HEK293T (cell line): ENCODE data around the gene ACBD3.

Experiments
- CTCF ChIA-PET: fragments of 350-600 bp; formaldehyde crosslinking; extraction: SDS; loops from one replicate; lab custom pipeline; 2021; ENCODE audit warnings: antibody characterized with exemption, inconsistent platforms; lab: Yijun Ruan, JAX
- POLR2A ChIA-PET: fragments of 350-600 bp; formaldehyde crosslinking; extraction: SDS; loops from one replicate; lab custom pipeline; 2020; ENCODE audit warnings: antibody characterized with exemption, inconsistent platforms; lab: Yijun Ruan, JAX
- DNase-seq: peaks from one replicate; pipeline ENCODE4 v3.0.0; 2012; ENCODE audit warnings: mixed read lengths; ENCODE audit errors: extremely low spot score
- ARNT ChIP-seq: fragments of 450-650 bp; IDR thresholded peaks from 2 replicates; pipeline ENCODE4 v1.6.1; 2017; ENCODE audit warnings: mild to moderate bottlenecking
- BHLHE40 ChIP-seq: fragments of 450-650 bp; IDR thresholded peaks from 2 replicates; pipeline ENCODE4 v1.6.1; 2016; ENCODE audit warnings: mild to moderate bottlenecking, moderate library complexity, borderline replicate concordance
- CTBP1 ChIP-seq: fragments of 450-650 bp; IDR thresholded peaks from 2 replicates; pipeline ENCODE4 v1.6.1; 2016; ENCODE audit warnings: borderline replicate concordance
- ELF4 ChIP-seq: fragments of 450-650 bp; IDR thresholded peaks from 2 replicates; pipeline ENCODE4 v1.6.1; 2017; ENCODE audit warnings: antibody characterized with exemption
- FOXA1 ChIP-seq: fragments of 450-650 bp; IDR thresholded peaks from 2 replicates; pipeline ENCODE4 v1.6.1; 2016; ENCODE audit warnings: mild to moderate bottlenecking
- FOXK2 ChIP-seq: fragments of 450-650 bp; IDR thresholded peaks from 2 replicates; pipeline ENCODE4 v1.6.1; 2016; ENCODE audit warnings: mild to moderate bottlenecking
- FOXM1 ChIP-seq: fragments of 450-650 bp; IDR thresholded peaks from 2 replicates; pipeline ENCODE4 v1.6.1; 2017; ENCODE audit warnings: mild to moderate bottlenecking, borderline replicate concordance
- HDGF ChIP-seq: fragments of 450-650 bp; IDR thresholded peaks from 2 replicates; pipeline ENCODE4 v1.6.1; 2017; ENCODE audit warnings: antibody characterized with exemption, borderline replicate concordance
- L3MBTL2 ChIP-seq: fragments of 450-650 bp; conservative IDR thresholded peaks from 2 replicates; pipeline ENCODE4 v1.6.1; 2016; ENCODE audit warnings: mild to moderate bottlenecking
- LEF1 ChIP-seq: fragments of 450-650 bp; IDR thresholded peaks from 2 replicates; pipeline ENCODE4 v1.6.1; 2017; ENCODE audit warnings: mild to moderate bottlenecking, borderline replicate concordance
- NFRKB ChIP-seq: fragments of 450-650 bp; IDR thresholded peaks from 2 replicates; pipeline ENCODE4 v1.6.1; 2016; ENCODE audit warnings: mild to moderate bottlenecking, moderate library complexity
- SP1 ChIP-seq: fragments of 450-650 bp; IDR thresholded peaks from 2 replicates; pipeline ENCODE4 v1.6.1; 2017
- SUZ12 ChIP-seq: fragments of 450-650 bp; IDR thresholded peaks from 2 replicates; pipeline ENCODE4 v1.6.1; 2016; ENCODE audit warnings: mild to moderate bottlenecking
- TARDBP ChIP-seq: fragments of 450-650 bp; IDR thresholded peaks from 2 replicates; pipeline ENCODE4 v1.6.1; 2016
- ZNF384 ChIP-seq: fragments of 450-650 bp; IDR thresholded peaks from 2 replicates; pipeline ENCODE4 v1.6.1; 2016
- TF ChIP-seq, protein P1 (sequence below): fragments of 450-650 bp; IDR thresholded peaks from 2 replicates; pipeline ENCODE4 v1.6.1; 2016

The ACBD3 gene

DNA sequence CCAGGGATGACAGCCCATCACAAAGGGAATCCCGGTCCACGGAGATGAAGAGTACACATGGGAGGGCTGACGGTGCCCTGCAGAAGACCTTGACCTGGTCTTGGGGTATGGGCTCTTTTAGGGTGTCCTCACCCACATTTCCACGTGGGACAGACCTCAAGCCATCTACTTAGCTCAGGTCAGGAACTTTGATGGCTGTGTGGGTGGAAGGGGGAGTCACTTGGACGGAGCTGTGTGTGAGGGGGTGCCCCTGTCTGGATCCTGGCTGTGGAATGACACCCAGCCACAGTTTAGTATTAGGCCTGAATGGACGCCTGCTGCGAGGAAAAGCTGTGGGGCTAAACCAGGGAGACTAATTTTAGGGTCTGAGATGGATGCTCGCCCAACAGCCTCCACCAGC lies 26.0 kb upstream of the ACBD3 start:
- DNase-seq, result no peak
- TF ChIP-seq FOXA1 (no peak), ZNF384 (no peak), SP1 (no peak), ARNT (no peak), HDGF (no peak), CTBP1 (no peak), FOXM1 (no peak), L3MBTL2 (no peak), ELF4 (no peak), NFRKB (no peak), LEF1 (no peak), FOXK2 (no peak), BHLHE40 (no peak), TARDBP (no peak), SUZ12 (no peak)
- TF ChIP-seq, protein P1, sequence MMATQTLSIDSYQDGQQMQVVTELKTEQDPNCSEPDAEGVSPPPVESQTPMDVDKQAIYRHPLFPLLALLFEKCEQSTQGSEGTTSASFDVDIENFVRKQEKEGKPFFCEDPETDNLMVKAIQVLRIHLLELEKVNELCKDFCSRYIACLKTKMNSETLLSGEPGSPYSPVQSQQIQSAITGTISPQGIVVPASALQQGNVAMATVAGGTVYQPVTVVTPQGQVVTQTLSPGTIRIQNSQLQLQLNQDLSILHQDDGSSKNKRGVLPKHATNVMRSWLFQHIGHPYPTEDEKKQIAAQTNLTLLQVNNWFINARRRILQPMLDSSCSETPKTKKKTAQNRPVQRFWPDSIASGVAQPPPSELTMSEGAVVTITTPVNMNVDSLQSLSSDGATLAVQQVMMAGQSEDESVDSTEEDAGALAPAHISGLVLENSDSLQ, result no peak
- ChIA-PET CTCF (interaction anchor here (1.1 to 1.7 kb wide), 3 partner anchors 10 to 121 kb away, joined by 4 to 5 read pairs (median 4); no protein-coding TSS in a partner anchor), POLR2A (no interaction called here)

DNA sequence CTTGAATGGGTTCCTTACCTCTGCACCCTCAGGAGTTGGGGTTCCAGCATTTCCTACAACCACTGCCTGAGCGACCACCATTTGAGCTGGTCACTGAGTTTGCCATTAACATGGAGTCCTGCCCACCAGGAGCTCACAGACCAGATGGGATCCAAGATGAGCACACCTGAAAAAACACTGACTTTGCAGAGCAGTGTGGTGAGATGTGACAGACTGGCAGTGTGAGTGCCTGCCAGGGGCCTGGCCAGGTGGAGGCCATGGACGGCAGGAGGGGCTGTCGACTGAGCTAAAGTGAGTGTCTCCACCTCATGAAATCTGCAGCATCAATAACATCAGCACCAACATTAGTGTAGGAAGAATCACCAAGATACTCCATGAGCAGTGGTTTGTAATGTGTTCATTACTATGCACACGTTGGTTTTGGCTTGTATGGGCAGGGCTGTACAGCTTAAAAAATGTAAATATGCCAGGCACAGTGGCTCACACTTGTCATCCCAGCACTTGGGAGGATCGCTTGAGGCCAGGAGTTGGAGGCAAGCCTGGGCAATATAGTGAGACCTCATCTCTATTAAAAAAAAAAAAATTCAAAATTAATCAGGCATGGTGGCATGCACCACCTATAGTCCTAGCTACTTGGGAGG lies 24.8 kb upstream of the ACBD3 start:
- DNase-seq, result no peak
- CTCF ChIA-PET, result interaction anchor here (0.6 to 2.1 kb wide), 8 partner anchors 9 to 122 kb away, joined by 3 to 10 read pairs (median 4); no protein-coding TSS in a partner anchor
- POLR2A ChIA-PET, result interaction anchor here (1.4 kb wide), 1 partner anchor 98 kb away, joined by 6 read pairs; the partner anchor contains the start of gene LIN9
- no peak for TF ChIP-seq BHLHE40
- TF ChIP-seq TARDBP, result no peak
- TF ChIP-seq HDGF, result no peak
- TF ChIP-seq SUZ12, result no peak
- no peak for TF ChIP-seq SP1
- no peak for TF ChIP-seq NFRKB
- TF ChIP-seq L3MBTL2, result no peak
- TF ChIP-seq FOXK2, result no peak
- no peak for TF ChIP-seq ARNT
- no peak for TF ChIP-seq FOXM1
- no peak for TF ChIP-seq CTBP1

DNA sequence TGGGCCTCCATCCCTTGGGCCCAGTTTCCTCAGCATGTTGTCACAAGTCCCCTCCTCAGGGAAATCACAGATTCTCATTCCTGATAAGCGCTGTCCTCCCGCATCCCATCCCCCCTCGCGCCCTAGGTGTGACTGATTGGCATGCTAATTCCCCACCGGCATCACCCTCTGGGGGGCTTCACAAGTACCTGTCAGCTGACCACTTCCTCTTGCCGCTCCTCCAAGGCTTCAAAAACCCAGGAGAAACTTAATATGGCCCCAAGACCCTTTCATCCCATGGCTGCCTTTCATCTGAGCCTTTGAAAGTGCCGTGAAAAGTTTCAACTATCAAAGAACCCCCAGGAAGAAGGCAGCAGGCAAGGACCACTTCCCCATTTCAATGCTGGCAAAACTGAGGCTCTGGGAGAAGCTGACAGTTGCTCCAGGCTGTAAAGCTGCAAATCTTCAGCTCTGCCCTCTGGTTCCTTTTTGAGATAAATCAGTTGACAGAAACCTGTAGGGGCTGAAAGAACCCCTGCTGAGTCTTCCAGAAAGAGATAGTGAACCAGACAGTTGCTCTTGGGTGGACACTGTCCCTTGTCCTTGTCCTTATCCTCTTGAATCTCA lies 24.1 kb upstream of the ACBD3 start:
- ChIA-PET POLR2A (interaction anchor here (1.2 to 1.4 kb wide), 2 partner anchors 98 to 100 kb away, joined by 3 to 6 read pairs; partner anchors contain the start of gene LIN9), CTCF (interaction anchor here (0.6 to 2.1 kb wide), 7 partner anchors 8 to 104 kb away, joined by 3 to 10 read pairs (median 3); no protein-coding TSS in a partner anchor)
- TF ChIP-seq NFRKB (no peak), CTBP1 (no peak), SUZ12 (no peak), FOXM1 (no peak), FOXA1 (no peak), ARNT (no peak), SP1 (no peak), ELF4 (no peak), LEF1 (no peak), FOXK2 (no peak), BHLHE40 (no peak), TARDBP (no peak)
- TF ChIP-seq, protein P1, result no peak; the same call in 1 of the 2 replicates
- no peak for DNase-seq

DNA sequence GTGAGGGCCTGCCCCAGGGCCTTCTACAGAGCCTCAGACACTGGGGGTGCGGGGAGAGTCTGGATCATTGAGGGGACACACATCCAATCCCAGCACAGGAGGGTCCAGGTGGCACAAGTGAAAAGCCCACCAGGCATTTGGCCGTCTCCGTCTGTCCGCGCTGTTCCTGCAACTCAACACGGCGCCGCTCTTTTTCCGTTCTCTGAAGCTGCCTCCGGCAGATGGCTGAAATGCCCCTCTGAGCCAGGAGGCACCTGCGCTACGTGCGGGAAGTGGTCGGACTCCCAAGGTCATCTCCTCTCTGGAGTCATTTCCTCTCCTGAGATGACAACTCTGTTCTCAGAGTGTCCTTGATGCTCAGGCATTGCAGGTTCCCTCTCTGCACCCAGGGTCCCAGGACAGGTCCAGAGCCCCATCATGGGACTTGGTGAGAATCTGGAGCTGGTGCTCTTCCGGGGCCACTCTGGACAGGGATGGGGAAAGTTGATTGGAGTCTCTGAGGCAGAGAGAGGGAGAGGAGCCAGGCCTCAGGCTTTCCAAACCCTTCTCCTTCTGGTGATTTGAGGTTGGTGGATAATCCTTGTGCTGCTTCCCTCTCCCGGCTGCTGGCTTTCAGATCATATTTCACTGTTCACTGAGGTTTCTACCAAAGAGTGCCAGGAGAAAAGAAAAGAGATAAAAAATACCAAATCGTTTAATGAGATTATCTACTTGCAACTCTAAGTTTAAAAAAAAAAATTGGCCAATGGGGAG lies 22.9 kb upstream of the ACBD3 start:
- no peak for TF ChIP-seq FOXM1
- no peak for TF ChIP-seq SUZ12
- TF ChIP-seq L3MBTL2, result no peak
- TF ChIP-seq FOXK2, result no peak
- TF ChIP-seq ELF4, result no peak
- TF ChIP-seq, protein P1, result no peak
- TF ChIP-seq NFRKB, result no peak
- no peak for TF ChIP-seq ZNF384
- TF ChIP-seq LEF1, result no peak
- TF ChIP-seq HDGF, result no peak
- no peak for TF ChIP-seq FOXA1
- TF ChIP-seq SP1, result no peak
- no peak for TF ChIP-seq ARNT
- TF ChIP-seq TARDBP, result no peak
- no peak for TF ChIP-seq BHLHE40
- TF ChIP-seq CTBP1, result no peak
- ChIA-PET POLR2A (interaction anchor here (1.2 kb wide), 1 partner anchor 99 kb away, joined by 3 read pairs; no protein-coding TSS in a partner anchor), CTCF (interaction anchor here (0.8 kb wide), 1 partner anchor 84 kb away, joined by 3 read pairs; no protein-coding TSS in a partner anchor)
- DNase-seq, result no peak
